GM12878 (cell line): Measurements from ENCODE around the gene ISG20L2. TPM values are rescaled to one million over a fixed set of nuclear protein-coding genes. Genes with fewer than 3 reads are reported as not detected.
A peak's percentile ranks its signal among the peaks of the same experiment; 100 is the strongest.

Experiments
- ATAC-seq: fragments of 200-7000 bp; cut with Tn5 transposase; 3 replicates; pipeline ENCODE4 v1.9.1; 2020; ENCODE audit warnings: mild to moderate bottlenecking, moderate library complexity
- BruUV-seq: library from RNA; stranded (reverse); fragments of 400-500 nt; replicated peaks from 2 replicates; lab custom pipeline; 2021; lab: Mats Ljungman, UMichigan
- CTCF ChIA-PET: fragments of 300-600 bp; sonication (Branson Sonifier 250); formaldehyde crosslinking; extraction: SDS; loops from one replicate; lab custom pipeline; 2021; ENCODE audit warnings: inconsistent platforms; lab: Yijun Ruan, JAX
- POLR2A ChIA-PET: fragments of 350-600 bp; formaldehyde crosslinking; extraction: SDS; loops from one replicate; lab custom pipeline; 2021; ENCODE audit warnings: inconsistent platforms; lab: Charles Lee
- RAD21 ChIA-PET: fragments of 300-600 bp; sonication (Branson Sonifier 250); formaldehyde crosslinking; loops from one replicate; lab custom pipeline; 2023; ENCODE audit warnings: antibody characterized with exemption; ENCODE audit not compliant: unreplicated experiment; lab: Charles Lee
- SMC1A ChIA-PET: fragments of 300-600 bp; sonication (Branson Sonifier 250); formaldehyde crosslinking; loops from one replicate; lab custom pipeline; 2023; ENCODE audit not compliant: unreplicated experiment, uncharacterized antibody; lab: Charles Lee
- DNase-seq: peaks from one replicate; pipeline ENCODE4 v3.0.0-alpha.2; 2011; ENCODE audit warnings: low read depth, low spot score
- FAIRE-seq: peaks from 3 replicates; lab custom pipeline; 2011; peaks lifted over from hg19 to GRCh38; lab: Jason Lieb, UNC
- H2AFZ ChIP-seq: 2 replicates; pipeline ENCODE4 v1.6.0; 2011; ENCODE audit warnings: low read depth, low read length, control low read depth; ENCODE audit not compliant: control insufficient read depth
- H3K27ac ChIP-seq: 2 replicates; pipeline ENCODE4 v1.5.1; 2011; ENCODE audit warnings: control low read depth; ENCODE audit not compliant: control insufficient read depth, insufficient read depth
- H3K27me3 ChIP-seq, 2 experiments: replicated peaks in 1 of 2; 2 replicates each; pipeline versions ENCODE4 v1.6.0 to v1.6.1; 2011; ENCODE audit warnings: low read length in 1 of 2; ENCODE audit not compliant: control insufficient read depth in 2 of 2, insufficient read depth in 2 of 2
- H3K36me3 ChIP-seq, 2 experiments: 2 replicates each; pipeline ENCODE4 v1.5.1; 2011; ENCODE audit warnings: low read length in 1 of 2; ENCODE audit not compliant: control insufficient read depth in 2 of 2, insufficient read depth in 2 of 2
- H3K4me1 ChIP-seq: 2 replicates; pipeline ENCODE4 v1.6.1; 2011; ENCODE audit warnings: mild to moderate bottlenecking, low read length, moderate library complexity, mixed read lengths; ENCODE audit not compliant: control insufficient read depth, insufficient read depth
- H3K4me2 ChIP-seq: 2 replicates; pipeline ENCODE4 v1.6.0; 2011; ENCODE audit warnings: control low read depth; ENCODE audit not compliant: control insufficient read depth, insufficient read depth
- H3K4me3 ChIP-seq: fragments of 200-600 bp; sonication (generic); 2 replicates; pipeline ENCODE4 v1.5.1; 2016
- H3K79me2 ChIP-seq: 2 replicates; pipeline ENCODE4 v1.6.0; 2011; ENCODE audit warnings: low read length; ENCODE audit not compliant: control insufficient read depth, insufficient read depth
- H3K9ac ChIP-seq: 2 replicates; pipeline ENCODE4 v1.8.0; 2011; ENCODE audit warnings: low read length, control low read depth, mixed read lengths; ENCODE audit not compliant: control insufficient read depth, insufficient read depth
- H3K9me3 ChIP-seq: replicated peaks from 3 replicates; pipeline ENCODE4 v1.5.1; 2011; ENCODE audit warnings: mild to moderate bottlenecking, low read length; ENCODE audit not compliant: control insufficient read depth, insufficient read depth
- H4K20me1 ChIP-seq: 2 replicates; pipeline ENCODE4 v1.6.0; 2011; ENCODE audit not compliant: control insufficient read depth, insufficient read depth
- ATF2 ChIP-seq: IDR thresholded peaks from 2 replicates; pipeline ENCODE4 v1.6.1; 2012; ENCODE audit warnings: low read length, inconsistent platforms
- CHD4 ChIP-seq: fragments of 200-600 bp; sonication (generic); IDR thresholded peaks from 2 replicates; pipeline ENCODE4 v1.6.1; 2016; ENCODE audit warnings: mild to moderate bottlenecking
- ETV6 ChIP-seq, 2 experiments: fragments of 450-650 bp in 1 of 2; IDR thresholded peaks in 1 of 2; conservative IDR thresholded peaks in 1 of 2; 2 replicates each; pipeline ENCODE4 v1.6.1; 2014; ENCODE audit warnings: antibody characterized with exemption in 1 of 2, borderline replicate concordance in 1 of 2, low read depth in 1 of 2, mild to moderate bottlenecking in 1 of 2, moderate library complexity in 1 of 2
- HDGF ChIP-seq: fragments of 450-650 bp; IDR thresholded peaks from 2 replicates; pipeline ENCODE4 v1.6.1; 2016; ENCODE audit warnings: antibody characterized with exemption
- PML ChIP-seq: IDR thresholded peaks from 2 replicates; pipeline ENCODE4 v1.6.1; 2012; ENCODE audit warnings: low read length, inconsistent platforms
- RAD51 ChIP-seq: fragments of 450-650 bp; IDR thresholded peaks from 2 replicates; pipeline ENCODE4 v1.6.1; 2016; ENCODE audit warnings: moderate library complexity, mild to moderate bottlenecking, inconsistent platforms
- SMC3 ChIP-seq: IDR thresholded peaks from 2 replicates; pipeline ENCODE4 v1.6.1; 2011; ENCODE audit warnings: low read length, improper control_type of control experiment, borderline replicate concordance
- USF1 ChIP-seq: IDR thresholded peaks from 2 replicates; pipeline ENCODE4 v1.6.1; 2011; ENCODE audit warnings: borderline replicate concordance, low read depth, mild to moderate bottlenecking, moderate library complexity, mixed read lengths, low read length; ENCODE audit not compliant: insufficient read depth; ENCODE audit errors: extremely low read length
- USF2 ChIP-seq: IDR thresholded peaks from 2 replicates; pipeline ENCODE4 v1.6.1; 2011; ENCODE audit warnings: low read depth, low read length, improper control_type of control experiment, borderline replicate concordance
- ZNF217 ChIP-seq: fragments of 450-650 bp; IDR thresholded peaks from 2 replicates; pipeline ENCODE4 v1.6.1; 2017; ENCODE audit warnings: antibody characterized with exemption, mild to moderate bottlenecking
- ZNF592 ChIP-seq: fragments of 450-650 bp; IDR thresholded peaks from 2 replicates; pipeline ENCODE4 v1.6.1; 2017; ENCODE audit warnings: mild to moderate bottlenecking, moderate library complexity
- WGBS: methylation state at CpG from one replicate; pipeline ENCODE4 v1.1.6; 2016; ENCODE audit warnings: low lambda C conversion rate; ENCODE audit not compliant: insufficient replicate concordance, insufficient coverage; ENCODE audit errors: missing lambda C conversion rate; 5-methylcytosine and 5-hydroxymethylcytosine counted together
- in situ Hi-C: fragments of 300-500 bp; cut with MboI; formaldehyde crosslinking; loops from 9 replicates; pipeline ENCODE4 v1.14.3; 2018; ENCODE audit warnings: mixed read lengths
- intact Hi-C: fragments of 100-400 bp; cut with micrococcal nuclease; formaldehyde crosslinking; loops from one replicate; pipeline ENCODE4 v1.14.2; 2022; ENCODE audit not compliant: unreplicated experiment
- polyA plus RNA-seq, 11 experiments: library from polyadenylated mRNA; depleted of rRNA in 4 of 11; unstranded in 6 of 11; stranded (reverse) in 5 of 11; fragments of >200 nt; fragmentation: Nextera tagmentation in 4 of 11; fragmentation: Illumina TruSeq in 1 of 11; extraction: Ambion mirVana in 4 of 11; extraction: Trizol in 1 of 11; gene quantifications; 1 replicate in 1 of 11; 2 replicates in 10 of 11; pipeline versions ENCODE4 v1.2.1 to v1.2.3, GENCODE V29; 2011 to 2016; ENCODE audit warnings: inconsistent platforms in 2 of 11, missing spikeins in 2 of 11, low read depth in 1 of 11
- total RNA-seq, 4 experiments: library from RNA; depleted of rRNA in 3 of 4; stranded (reverse); fragments of >200 nt in 3 of 4; fragmentation: Illumina TruSeq in 1 of 4; extraction: Trizol in 1 of 4; gene quantifications; 2 replicates each; pipeline versions ENCODE4 v1.2.1 to v1.2.3, GENCODE V29; 2013 to 2021

The ISG20L2 gene
- total and polyA plus RNA-seq, 10 of the 15 experiments (the other 5 are each of a cell fraction or from before 2014, with no cell fraction given) = 16.4 to 111 (median 48.0) TPM

- Histone ChIP-seq H2AFZ (no peak overlapping the region), H3K4me2 (no peak overlapping the region), H3K9me3 (no peaks in the 10 kb centered on the region), H3K27me3 (no peaks in the 10 kb centered on the region), H3K36me3 (peaks cover 16 to 39% of the 10 kb centered on the region in 2 experiments), H3K79me2 (peaks cover 51% of the 10 kb centered on the region), H3K27ac (peak overlapping the region; percentile 72), H3K4me1 (peaks cover 16% of the 10 kb centered on the region), H4K20me1 (peaks cover 7% of the 10 kb centered on the region), H3K4me3 (no peak overlapping the region), H3K9ac (peak overlapping the region; percentile 15; the same call in 1 of the 2 replicates)
- FAIRE-seq (no peak), DNase-seq (no peak), ATAC-seq (peak; percentile 58)
- intact Hi-C loops = loop anchor here (10.0 kb wide), 2 partner anchors 57 to 97 kb away; no protein-coding TSS in a partner anchor
- WGBS = 29% methylated on average over 4 of the region's 4 CpGs
- ChIA-PET SMC1A (interaction anchor here (0.7 to 10.0 kb wide), 7 partner anchors 9 to 139 kb away, joined by 3 to 168 read pairs (median 4); partner anchors contain the start of gene NTRK1), CTCF (interaction anchor here (0.6 to 11.2 kb wide), 16 partner anchors 9 to 169 kb away, joined by 3 to 433 read pairs (median 5); partner anchors contain the start of genes CRABP2, NAXE and NTRK1), RAD21 (interaction anchor here (0.5 to 1.7 kb wide), 11 partner anchors 14 to 319 kb away, joined by 3 to 16 read pairs (median 4); partner anchors contain the start of gene MRPL24), POLR2A (interaction anchor here (0.6 to 0.8 kb wide), 2 partner anchors 8 to 213 kb away, joined by 3 to 4 read pairs; no protein-coding TSS in a partner anchor)
- in situ Hi-C loops = no loop called here
- no TSS peak for BruUV-seq
- TF ChIP-seq SMC3 = no peak
- no peak for TF ChIP-seq PML
- peak; percentile 39 for TF ChIP-seq USF2
- TF ChIP-seq RAD51 = peak; percentile 87
- peak; percentile 11 for TF ChIP-seq USF1
- no peak for TF ChIP-seq CHD4
- TF ChIP-seq ZNF217 = no peak
- peak; percentile 19; the same call in 1 of the 2 replicates for TF ChIP-seq HDGF
- no peak for TF ChIP-seq ETV6 (conservative IDR thresholded peaks at IDR 0.05 in 1 of 2, IDR thresholded peaks at IDR 0.05 in 1 of 2; ENCODE audit: borderline replicate concordance in 1 of 2, low read depth in 1 of 2)
- TF ChIP-seq ZNF592 = no peak
- TF ChIP-seq ATF2 = no peak
Observed at GRCh38 chr1:156721535-156721934, 7.0 kb downstream of the ISG20L2 start.
